Suprapubic skin (tissue), 4 donors: Measurements from ENCODE around the gene CACNA2D1. TPM values are rescaled to one million over a fixed set of nuclear protein-coding genes. Genes with fewer than 3 reads are reported as not detected.

Source experiments
- DNase-seq, 2 donors: peaks; one replicate each; pipeline ENCODE4 v3.0.0-alpha.2; 2019; ENCODE audit warnings: low spot score in 2 of 2
- H3K27ac ChIP-seq: fragments of 200-600 bp; sonication (generic); one replicate; pipeline ENCODE4 v1.5.1; 2019
- H3K27me3 ChIP-seq: fragments of 200-600 bp; sonication (generic); one replicate; pipeline ENCODE4 v1.5.1; 2019
- H3K36me3 ChIP-seq: fragments of 200-600 bp; sonication (generic); one replicate; pipeline ENCODE4 v1.5.1; 2019
- H3K4me1 ChIP-seq: fragments of 200-600 bp; sonication (generic); one replicate; pipeline ENCODE4 v1.5.1; 2019
- H3K4me3 ChIP-seq: fragments of 200-600 bp; sonication (generic); one replicate; pipeline ENCODE4 v1.5.1; 2019; ENCODE audit warnings: mild to moderate bottlenecking
- H3K9me3 ChIP-seq: fragments of 200-600 bp; sonication (generic); one replicate; pipeline ENCODE4 v1.5.1; 2019
- CTCF ChIP-seq, 2 donors: fragments of 200-600 bp in 1 of 2; fragments of 450-650 bp in 1 of 2; sonication (generic) in 1 of 2; IDR thresholded peaks; one replicate each; pipeline ENCODE4 v1.5.1; 2016 to 2019; ENCODE audit warnings: antibody characterized with exemption in 2 of 2, mild to moderate bottlenecking in 1 of 2, moderate library complexity in 1 of 2
- EP300 ChIP-seq: sonication (generic); formaldehyde crosslinking; IDR thresholded peaks from one replicate; pipeline ENCODE4 v1.6.1; 2017; ENCODE audit warnings: antibody characterized with exemption
- POLR2A ChIP-seq, 2 donors: fragments of 450-650 bp; IDR thresholded peaks; one replicate each; pipeline ENCODE4 v1.6.1; 2017; ENCODE audit warnings: antibody characterized with exemption in 2 of 2, mild to moderate bottlenecking in 2 of 2, moderate library complexity in 2 of 2
- POLR2AphosphoS5 ChIP-seq, 3 donors: sonication (generic); formaldehyde crosslinking; IDR thresholded peaks; one replicate each; pipeline ENCODE4 v1.6.1; 2017; ENCODE audit warnings: antibody characterized with exemption in 3 of 3
- WGBS: methylation state at CpG from one replicate; pipeline ENCODE4 v1.1.5; 2018; 5-methylcytosine and 5-hydroxymethylcytosine counted together
- total RNA-seq, 4 donors: library from RNA; depleted of rRNA; stranded (reverse); fragments of >200 nt; gene quantifications; one replicate each; pipeline ENCODE4 v1.1.0, GENCODE V29; 2016

Gene CACNA2D1
- total RNA-seq, 4 donors from 2014 or later: 9.3 to 16.9 (median 10.6) TPM

GRCh38 chr7:82384779-82385178, 58.8 kb downstream of the CACNA2D1 start:
- H3K27me3 ChIP-seq: no peaks in the 10 kb centered on the region
- DNase-seq: no peak
- H3K9me3 ChIP-seq: no peaks in the 10 kb centered on the region
- H3K4me3 ChIP-seq: no peak overlapping the region
- WGBS: 75% methylated on average over 2 of the region's 2 CpGs
- no peaks in the 10 kb centered on the region for H3K36me3 ChIP-seq
- TF ChIP-seq EP300 (no peak), POLR2AphosphoS5 (IDR thresholded peaks at IDR 0.05) (no peak), POLR2A (IDR thresholded peaks at IDR 0.05) (no peak), CTCF (IDR thresholded peaks at IDR 0.05) (no peak)
- H3K4me1 ChIP-seq: no peaks in the 10 kb centered on the region
- no peak overlapping the region for H3K27ac ChIP-seq

GRCh38 chr7:82384051-82384464, 59.5 kb downstream of the CACNA2D1 start:
- Histone ChIP-seq H3K9me3 (no peaks in the 10 kb centered on the region), H3K4me1 (no peaks in the 10 kb centered on the region), H3K27me3 (no peaks in the 10 kb centered on the region), H3K4me3 (no peak overlapping the region), H3K27ac (no peak overlapping the region), H3K36me3 (no peaks in the 10 kb centered on the region)
- no peak for TF ChIP-seq POLR2AphosphoS5 (IDR thresholded peaks at IDR 0.05)
- no peak for TF ChIP-seq EP300
- no peak for TF ChIP-seq POLR2A (IDR thresholded peaks at IDR 0.05)
- TF ChIP-seq CTCF (IDR thresholded peaks at IDR 0.05): no peak
- no peak for DNase-seq
- 82% methylated on average over 4 of the region's 4 CpGs for WGBS

- H3K4me1 ChIP-seq: no peaks in the 10 kb centered on the region
- TF ChIP-seq EP300: no peak
- no peak for TF ChIP-seq POLR2AphosphoS5 (IDR thresholded peaks at IDR 0.05)
- H3K27ac ChIP-seq: no peak overlapping the region
- no peaks in the 10 kb centered on the region for H3K9me3 ChIP-seq
- WGBS: 88% methylated on average over 2 of the region's 2 CpGs
- H3K27me3 ChIP-seq: no peaks in the 10 kb centered on the region
- H3K36me3 ChIP-seq: no peaks in the 10 kb centered on the region
- no peak overlapping the region for H3K4me3 ChIP-seq
- DNase-seq: no peak
Measured at GRCh38 chr7:82382276-82382675, 61.3 kb downstream of the CACNA2D1 start.

- TF ChIP-seq CTCF (IDR thresholded peaks at IDR 0.05): no peak
- no peak for TF ChIP-seq POLR2A (IDR thresholded peaks at IDR 0.05)
- no peak for TF ChIP-seq POLR2AphosphoS5 (IDR thresholded peaks at IDR 0.05)
- no peak for TF ChIP-seq EP300
- H3K27me3 ChIP-seq: no peaks in the 10 kb centered on the region
- H3K9me3 ChIP-seq: no peaks in the 10 kb centered on the region
- no peak overlapping the region for H3K27ac ChIP-seq
- DNase-seq: no peak
- no peaks in the 10 kb centered on the region for H3K36me3 ChIP-seq
- 71% methylated on average over 2 of the region's 2 CpGs for WGBS
- H3K4me3 ChIP-seq: no peak overlapping the region
- no peaks in the 10 kb centered on the region for H3K4me1 ChIP-seq
Measured at GRCh38 chr7:82376739-82377138, 66.8 kb downstream of the CACNA2D1 start.

- TF ChIP-seq CTCF (IDR thresholded peaks at IDR 0.05): no peak
- TF ChIP-seq EP300: no peak
- no peak for TF ChIP-seq POLR2AphosphoS5 (IDR thresholded peaks at IDR 0.05)
- TF ChIP-seq POLR2A (IDR thresholded peaks at IDR 0.05): no peak
Measured at GRCh38 chr7:82375713-82376112, 67.9 kb downstream of the CACNA2D1 start.

GRCh38 chr7:82375129-82375528, 68.4 kb downstream of the CACNA2D1 start:
- WGBS: 86% methylated on average over 1 of the region's 1 CpG
- H3K9me3 ChIP-seq: no peaks in the 10 kb centered on the region
- no peak for DNase-seq
- no peaks in the 10 kb centered on the region for H3K4me1 ChIP-seq
- H3K27ac ChIP-seq: no peak overlapping the region
- H3K36me3 ChIP-seq: no peaks in the 10 kb centered on the region
- H3K4me3 ChIP-seq: no peak overlapping the region
- no peaks in the 10 kb centered on the region for H3K27me3 ChIP-seq
- TF ChIP-seq POLR2A (IDR thresholded peaks at IDR 0.05) (no peak), EP300 (no peak), CTCF (IDR thresholded peaks at IDR 0.05) (no peak), POLR2AphosphoS5 (IDR thresholded peaks at IDR 0.05) (no peak)

More at GRCh38 chr7:82375713-82376112, 67.9 kb downstream of the CACNA2D1 start:
- Histone ChIP-seq H3K36me3 (no peaks in the 10 kb centered on the region), H3K27ac (no peak overlapping the region), H3K9me3 (no peaks in the 10 kb centered on the region), H3K27me3 (no peaks in the 10 kb centered on the region), H3K4me3 (no peak overlapping the region), H3K4me1 (no peaks in the 10 kb centered on the region)
- WGBS: 52% methylated on average over 3 of the region's 3 CpGs
- no peak for DNase-seq
